AG09319 (cell line): Measurements from ENCODE around the gene TCF7L2.

ENCODE experiments used
- DNase-seq: peaks from one replicate; pipeline ENCODE4 v3.0.0-alpha.2; 2010; ENCODE audit warnings: low read depth; ENCODE audit errors: extremely low read depth
- TF ChIP-seq, protein P1 (sequence below): IDR thresholded peaks from 2 replicates; pipeline ENCODE4 v1.5.1; 2011; ENCODE audit warnings: low read depth, mild to moderate bottlenecking, inconsistent platforms, low read length, moderate library complexity

TCF7L2 gene

DNA sequence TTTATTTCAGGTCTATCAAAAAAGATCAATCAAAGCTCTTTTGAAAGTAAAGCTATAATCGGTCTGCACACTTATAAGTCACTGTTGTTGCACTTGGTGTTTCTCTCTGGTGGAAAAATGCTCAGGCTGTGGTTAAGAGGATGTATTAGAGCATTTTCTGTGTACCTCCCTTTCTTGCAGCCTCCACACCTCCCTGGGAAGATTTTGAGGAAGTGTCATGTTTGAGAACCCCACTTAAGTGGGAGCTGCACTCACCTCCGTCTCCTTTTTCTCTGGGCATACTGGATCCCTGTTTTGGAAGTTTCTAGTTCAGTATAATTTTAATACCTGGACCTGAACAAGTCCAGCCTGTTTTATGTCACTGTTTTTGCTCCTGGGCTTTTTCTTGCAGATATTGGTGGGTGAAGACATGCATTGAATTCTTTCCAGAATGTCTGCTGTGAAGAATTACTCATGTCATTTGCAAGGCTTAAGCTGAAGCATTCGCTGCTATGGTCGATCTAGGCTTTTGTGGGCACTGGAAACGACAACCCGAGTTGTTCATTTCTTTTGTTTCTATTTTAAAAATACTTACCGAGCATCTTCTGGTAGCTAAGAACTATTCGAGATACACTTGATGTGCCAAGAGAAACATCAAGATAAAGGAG lies 36.6 kb downstream of the TCF7L2 start:
- no peak for DNase-seq
- TF ChIP-seq, protein P1, sequence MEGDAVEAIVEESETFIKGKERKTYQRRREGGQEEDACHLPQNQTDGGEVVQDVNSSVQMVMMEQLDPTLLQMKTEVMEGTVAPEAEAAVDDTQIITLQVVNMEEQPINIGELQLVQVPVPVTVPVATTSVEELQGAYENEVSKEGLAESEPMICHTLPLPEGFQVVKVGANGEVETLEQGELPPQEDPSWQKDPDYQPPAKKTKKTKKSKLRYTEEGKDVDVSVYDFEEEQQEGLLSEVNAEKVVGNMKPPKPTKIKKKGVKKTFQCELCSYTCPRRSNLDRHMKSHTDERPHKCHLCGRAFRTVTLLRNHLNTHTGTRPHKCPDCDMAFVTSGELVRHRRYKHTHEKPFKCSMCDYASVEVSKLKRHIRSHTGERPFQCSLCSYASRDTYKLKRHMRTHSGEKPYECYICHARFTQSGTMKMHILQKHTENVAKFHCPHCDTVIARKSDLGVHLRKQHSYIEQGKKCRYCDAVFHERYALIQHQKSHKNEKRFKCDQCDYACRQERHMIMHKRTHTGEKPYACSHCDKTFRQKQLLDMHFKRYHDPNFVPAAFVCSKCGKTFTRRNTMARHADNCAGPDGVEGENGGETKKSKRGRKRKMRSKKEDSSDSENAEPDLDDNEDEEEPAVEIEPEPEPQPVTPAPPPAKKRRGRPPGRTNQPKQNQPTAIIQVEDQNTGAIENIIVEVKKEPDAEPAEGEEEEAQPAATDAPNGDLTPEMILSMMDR, result no peak

DNA sequence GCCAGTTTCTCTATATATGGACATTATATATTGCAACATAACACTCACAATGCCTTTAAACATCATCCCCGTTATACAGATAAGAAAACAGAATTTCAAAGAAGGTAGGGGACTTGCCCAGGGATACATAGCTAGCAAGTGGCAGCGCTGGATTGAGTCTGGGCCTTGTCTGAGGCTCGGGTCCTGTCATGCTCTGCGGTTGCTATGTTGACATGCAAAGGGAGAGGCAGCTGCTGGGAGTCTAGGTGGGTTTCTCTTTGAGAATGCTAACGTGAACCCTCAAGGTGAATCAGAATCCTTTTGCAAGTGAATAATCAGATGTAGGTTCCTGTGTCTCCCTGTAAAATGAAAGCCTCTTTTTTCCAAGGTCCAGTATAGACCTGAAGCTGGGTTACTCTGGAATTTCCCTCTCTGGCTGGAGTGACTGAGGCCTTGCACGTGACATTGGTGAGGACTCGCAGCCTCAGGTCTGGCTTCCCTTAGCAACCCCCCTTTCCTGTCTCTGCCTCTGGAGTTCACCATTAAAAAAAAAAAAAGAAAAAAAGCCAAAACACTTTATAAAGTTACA lies 38.9 kb downstream of the TCF7L2 start:
- TF ChIP-seq, protein P1, result no peak
- DNase-seq, result no peak

DNA sequence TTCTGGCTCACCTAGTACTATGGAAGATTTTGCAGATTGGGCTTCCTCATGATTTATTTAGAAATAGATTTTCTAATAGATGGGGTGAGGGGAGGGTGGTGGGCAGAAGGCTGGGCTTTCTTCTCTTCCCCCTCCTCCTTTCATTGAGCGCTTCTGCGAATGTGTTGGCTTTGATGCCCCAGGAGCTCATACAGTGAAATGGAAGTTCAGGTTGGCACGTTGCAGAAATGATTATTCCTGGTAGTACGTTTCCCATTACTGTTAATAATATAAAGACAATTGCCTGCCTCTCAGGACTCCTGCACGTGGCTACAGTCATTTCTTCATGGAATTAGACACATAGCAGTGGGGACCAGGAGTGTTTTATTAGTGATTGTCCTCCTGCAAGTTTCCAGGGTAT lies 39.8 kb downstream of the TCF7L2 start:
- TF ChIP-seq, protein P1, result no peak

DNA sequence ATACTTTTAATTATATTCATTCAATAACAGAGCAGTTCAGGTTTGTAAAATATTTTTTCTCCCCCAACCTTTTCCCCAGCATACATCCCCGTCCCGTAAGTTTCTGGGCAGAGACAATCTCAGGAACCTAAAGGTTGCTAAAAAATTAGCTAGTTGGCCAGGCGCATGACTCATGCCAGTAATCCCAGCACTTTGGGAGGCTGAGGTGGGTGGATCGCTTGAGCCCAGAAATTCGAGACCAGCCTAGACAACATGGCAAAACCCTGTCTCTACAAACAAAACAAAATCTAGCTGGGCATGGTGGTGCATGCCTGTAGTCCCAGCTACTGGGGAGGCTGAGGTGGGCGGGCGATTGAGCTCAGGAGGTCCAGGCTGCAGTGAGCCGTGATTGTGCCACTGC lies 40.2 kb downstream of the TCF7L2 start:
- no peak for DNase-seq
- TF ChIP-seq, protein P1, result no peak

More for the DNA sequence above, 39.8 kb downstream of the TCF7L2 start:
- no peak for DNase-seq

DNA sequence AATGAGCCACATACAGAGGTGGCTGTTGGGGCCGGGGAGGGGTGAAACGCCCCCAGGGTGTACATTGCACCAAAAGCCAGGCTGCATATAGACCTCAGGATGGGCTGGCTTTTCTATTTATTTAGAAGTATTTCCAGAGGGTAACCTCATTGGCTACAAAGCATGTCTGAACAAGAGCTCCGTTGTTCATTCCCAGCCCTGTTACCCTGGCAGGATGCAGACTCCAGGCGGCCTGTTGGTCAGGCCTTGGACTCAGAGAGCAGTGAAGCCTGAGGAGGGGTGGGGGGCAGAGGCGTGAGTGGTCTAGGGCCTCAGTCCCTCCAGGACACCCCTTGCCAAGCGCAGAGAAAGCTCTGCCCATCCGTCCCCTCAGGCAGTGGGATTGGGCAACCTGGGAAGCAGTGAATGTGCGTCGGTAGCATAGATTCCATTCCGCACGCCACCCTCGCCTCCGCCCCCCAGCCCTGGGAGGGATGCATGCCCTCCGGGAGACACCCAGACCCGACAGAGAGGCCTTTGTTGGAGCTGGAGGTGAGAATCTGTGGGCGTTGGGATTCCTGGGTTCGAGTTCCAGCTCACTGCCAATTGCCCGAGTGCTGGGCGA lies 41.9 kb downstream of the TCF7L2 start:
- TF ChIP-seq, protein P1, result no peak
- no peak for DNase-seq

DNA sequence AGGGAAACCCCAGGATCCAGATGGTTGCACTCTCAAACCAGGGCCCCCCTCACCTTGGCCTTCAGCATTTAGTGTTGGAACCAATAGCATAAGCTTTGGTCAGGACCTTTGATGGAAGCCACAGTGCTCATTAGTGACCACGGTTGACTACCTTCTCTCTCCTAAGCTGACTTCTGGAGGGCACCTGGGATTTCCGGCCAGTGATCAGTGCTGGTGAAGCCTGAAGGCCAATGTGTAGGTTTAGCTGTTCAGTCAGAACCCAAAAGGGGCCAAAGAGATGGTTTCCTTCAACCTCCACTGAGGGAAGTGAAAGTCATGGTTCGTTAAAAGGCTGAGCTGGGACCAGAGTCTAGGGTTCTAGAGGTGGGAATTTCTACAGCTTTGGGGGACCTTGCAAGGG lies 46.4 kb downstream of the TCF7L2 start:
- no peak for DNase-seq
- TF ChIP-seq, protein P1, result no peak

DNA sequence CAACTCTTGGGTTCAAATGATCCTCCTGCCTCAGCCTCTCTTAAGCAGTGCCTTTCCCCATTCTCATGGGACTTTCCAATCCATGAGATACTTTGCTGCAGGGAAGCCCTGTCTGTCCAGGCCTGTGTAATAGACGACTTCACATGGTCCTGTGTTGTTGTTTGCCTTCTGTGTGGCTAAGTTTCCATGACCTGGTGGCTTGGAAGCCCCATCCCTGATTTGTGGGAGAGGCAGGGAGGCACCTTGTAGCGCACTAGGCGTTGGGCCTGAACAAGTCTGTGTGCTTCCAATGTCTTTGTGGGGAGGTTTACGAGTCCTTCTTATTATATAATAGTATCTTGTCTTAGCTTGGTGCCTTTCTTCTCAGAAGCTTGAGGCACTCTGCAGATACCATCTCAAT lies 49.1 kb downstream of the TCF7L2 start:
- TF ChIP-seq, protein P1, result no peak
- DNase-seq, result no peak
